KOPT-K1 (cell line): ENCODE measurements around the gene UBL4B.

ENCODE experiments used
- H3K27ac ChIP-seq: fragments of 200-600 bp; sonication (generic); 2 replicates; pipeline ENCODE4 v1.5.1; 2016; ENCODE audit warnings: antibody characterized with exemption, mild to moderate bottlenecking, low read depth, low read length; ENCODE audit not compliant: poor library complexity, severe bottlenecking
- H3K36me3 ChIP-seq: fragments of 200-600 bp; sonication (generic); 2 replicates; pipeline ENCODE4 v1.5.1; 2017; ENCODE audit warnings: antibody characterized with exemption, mild to moderate bottlenecking, low read length, moderate library complexity; ENCODE audit not compliant: insufficient read depth
- H3K9me3 ChIP-seq: fragments of 200-600 bp; sonication (generic); 2 replicates; pipeline ENCODE4 v1.5.1; 2017; ENCODE audit warnings: antibody characterized with exemption, low read length, mild to moderate bottlenecking; ENCODE audit not compliant: insufficient read depth, poor library complexity, severe bottlenecking

The UBL4B gene

GRCh38 chr1:110151175-110151669 lies 39.0 kb downstream of the UBL4B start:
- Histone ChIP-seq H3K27ac (no peak overlapping the region), H3K36me3 (no peaks in the 10 kb centered on the region), H3K9me3 (no peaks in the 10 kb centered on the region)

- Histone ChIP-seq H3K9me3 (no peaks in the 10 kb centered on the region), H3K36me3 (no peaks in the 10 kb centered on the region), H3K27ac (no peak overlapping the region)
These were observed 40.0 kb downstream of the UBL4B start for GRCh38 chr1:110152133-110152785.

DNA sequence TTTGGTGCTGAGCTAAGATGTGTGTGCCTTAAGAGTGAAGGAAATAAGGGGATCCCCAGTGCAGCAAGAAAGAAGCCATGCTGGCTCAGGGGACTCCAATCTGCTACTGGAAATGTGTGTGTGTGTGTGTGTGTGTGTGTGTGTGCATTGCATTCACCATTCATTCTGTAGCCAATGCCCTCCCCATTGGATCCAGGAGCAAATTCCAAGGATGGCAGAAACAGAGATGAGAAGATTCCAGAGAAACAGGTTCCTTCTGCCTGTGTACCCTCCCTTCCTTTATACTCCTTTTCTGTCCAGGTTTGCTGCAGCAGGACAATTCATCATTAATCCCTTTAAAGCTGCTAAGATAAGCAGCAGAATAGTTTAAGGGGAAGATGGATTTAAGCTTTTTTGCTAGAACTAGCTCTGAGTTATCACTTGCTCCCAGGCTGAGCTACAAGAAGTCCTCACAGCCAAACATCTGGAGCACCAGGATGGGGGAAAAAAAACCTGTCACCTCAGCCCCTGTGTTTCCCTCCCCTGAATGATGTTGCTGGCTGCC lies 41.2 kb downstream of the UBL4B start:
- no peaks in the 10 kb centered on the region for H3K36me3 ChIP-seq
- H3K27ac ChIP-seq, result no peak overlapping the region
- H3K9me3 ChIP-seq, result no peaks in the 10 kb centered on the region

DNA sequence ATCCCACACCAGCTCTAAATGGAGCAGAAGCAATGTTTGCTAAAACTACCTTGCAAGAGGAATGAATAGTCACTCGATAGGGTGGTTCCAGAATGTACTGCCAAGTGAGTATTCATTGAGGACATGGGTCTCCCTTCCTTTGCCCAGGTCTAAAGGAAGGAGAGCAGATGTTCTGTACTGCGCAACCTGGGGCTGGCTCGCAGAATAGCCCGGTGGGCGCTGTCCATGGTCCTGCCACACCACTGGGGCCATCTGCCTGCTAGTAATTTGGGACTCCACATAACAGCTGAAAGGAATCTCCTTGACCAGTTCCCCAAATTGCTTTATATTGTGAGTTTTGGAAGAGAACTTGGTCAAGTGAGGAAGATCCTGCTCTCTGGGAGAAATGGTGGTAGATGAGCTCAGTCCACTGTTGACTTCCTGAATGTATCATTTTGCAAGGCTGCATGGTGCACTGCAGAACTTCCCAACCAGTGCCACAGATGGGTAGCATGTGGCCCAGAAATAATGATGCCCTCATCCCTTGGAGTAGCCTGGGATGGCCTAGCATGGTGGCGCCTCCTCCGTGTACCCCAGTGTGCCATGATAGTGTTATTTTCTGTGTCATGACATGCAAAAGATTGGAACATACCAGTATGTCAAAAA lies 43.8 kb downstream of the UBL4B start:
- no peak overlapping the region for H3K27ac ChIP-seq
- H3K36me3 ChIP-seq, result no peaks in the 10 kb centered on the region

GRCh38 chr1:110158261-110158660 lies 46.0 kb downstream of the UBL4B start:
- Histone ChIP-seq H3K27ac (no peak overlapping the region), H3K9me3 (no peaks in the 10 kb centered on the region), H3K36me3 (no peaks in the 10 kb centered on the region)

More for the DNA sequence above, 43.8 kb downstream of the UBL4B start:
- H3K9me3 ChIP-seq, result no peaks in the 10 kb centered on the region

DNA sequence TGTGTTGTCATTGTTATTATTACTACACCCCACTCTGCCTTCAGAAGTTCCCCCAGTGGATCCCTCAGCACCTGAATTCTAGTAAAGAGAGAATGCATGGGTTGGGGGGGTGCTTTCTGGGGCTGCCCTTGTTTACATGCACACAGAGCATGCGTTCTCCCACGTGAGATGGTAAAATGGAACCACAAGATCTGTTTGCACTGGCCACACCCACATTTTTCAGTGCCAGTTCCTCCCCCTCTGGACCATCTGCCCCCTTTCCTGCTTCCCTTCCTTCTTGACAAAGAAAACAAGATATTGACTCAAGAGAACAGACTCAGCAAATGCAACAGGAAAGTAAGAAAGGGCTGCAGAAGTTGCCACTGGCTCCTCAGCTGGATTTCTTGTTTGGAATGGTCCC lies 46.9 kb downstream of the UBL4B start:
- no peaks in the 10 kb centered on the region for H3K36me3 ChIP-seq
- H3K27ac ChIP-seq, result no peak overlapping the region
- H3K9me3 ChIP-seq, result no peaks in the 10 kb centered on the region

DNA sequence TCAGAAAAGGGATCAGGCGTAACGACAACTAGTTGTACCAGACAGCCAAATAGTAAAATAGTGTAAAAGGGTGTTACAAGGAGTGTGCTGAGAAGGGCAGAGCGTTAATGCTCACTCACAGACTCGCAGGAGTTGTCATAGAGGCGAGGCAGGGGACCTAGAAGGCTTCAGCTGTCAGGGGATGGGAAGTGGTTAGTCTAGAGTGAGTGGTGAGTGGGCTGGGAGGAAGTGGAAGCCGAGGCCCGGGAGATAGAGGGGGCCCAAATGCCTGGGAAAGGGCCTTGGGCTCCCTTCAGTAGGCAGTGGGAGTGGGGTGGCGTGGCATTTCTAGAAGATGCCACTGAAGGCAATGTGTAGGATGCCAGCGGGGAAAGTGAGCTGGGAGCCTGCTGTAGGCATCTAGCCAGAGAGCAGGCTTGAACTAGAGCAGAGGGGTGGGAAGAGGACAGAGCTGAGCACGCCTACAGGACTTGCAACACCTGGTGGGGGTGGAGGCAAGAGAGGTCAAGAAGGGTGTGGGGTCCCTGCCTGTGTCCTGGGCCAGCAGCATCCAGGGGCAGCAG lies 48.4 kb downstream of the UBL4B start:
- Histone ChIP-seq H3K9me3 (no peaks in the 10 kb centered on the region), H3K36me3 (no peaks in the 10 kb centered on the region), H3K27ac (no peak overlapping the region)

- no peaks in the 10 kb centered on the region for H3K9me3 ChIP-seq
- H3K27ac ChIP-seq, result no peak overlapping the region
- no peaks in the 10 kb centered on the region for H3K36me3 ChIP-seq
These were observed 48.9 kb downstream of the UBL4B start for GRCh38 chr1:110161165-110161564.

- Histone ChIP-seq H3K27ac (no peak overlapping the region), H3K36me3 (no peaks in the 10 kb centered on the region), H3K9me3 (no peaks in the 10 kb centered on the region)
These were observed 49.6 kb downstream of the UBL4B start for GRCh38 chr1:110161849-110162248.
